Skeletal muscle satellite cell (primary cell): ENCODE measurements around the gene CDK1.
"Not testable (repeated sequence)": the region's sequence is repeated elsewhere in the genome, so short reads cannot be mapped to it uniquely, and the experiment has no call there.

Experiments used
- H3K27me3 ChIP-seq: 2 replicates; pipeline ENCODE4 v1.7.0; 2013; ENCODE audit warnings: low read length; ENCODE audit not compliant: control insufficient read depth, insufficient read depth
- H3K36me3 ChIP-seq: 2 replicates; pipeline ENCODE4 v1.7.0; 2013; ENCODE audit warnings: mild to moderate bottlenecking, control low read depth, low read length; ENCODE audit not compliant: insufficient read depth
- H3K4me1 ChIP-seq: 2 replicates; pipeline ENCODE4 v1.7.0; 2013; ENCODE audit warnings: low read length; ENCODE audit not compliant: control insufficient read depth, insufficient read depth
- H3K4me2 ChIP-seq: 2 replicates; pipeline ENCODE4 v1.7.0; 2013; ENCODE audit warnings: mild to moderate bottlenecking, low read length
- H3K4me3 ChIP-seq: 2 replicates; pipeline ENCODE4 v1.7.0; 2013; ENCODE audit warnings: low read length
- H3K9ac ChIP-seq: 2 replicates; pipeline ENCODE4 v1.7.0; 2013; ENCODE audit warnings: mild to moderate bottlenecking, low read depth, low read length, moderate library complexity
- H3K9me3 ChIP-seq: replicated peaks from 2 replicates; pipeline ENCODE4 v1.7.0; 2013; ENCODE audit warnings: mild to moderate bottlenecking, control low read depth, low read length

The CDK1 gene

GRCh38 chr10:60834401-60834800 lies 56.1 kb downstream of the CDK1 start:
- Histone ChIP-seq H3K4me1 (no peaks in the 10 kb centered on the region), H3K9me3 (no peaks in the 10 kb centered on the region), H3K9ac (no peak overlapping the region), H3K4me3 (no peak overlapping the region), H3K27me3 (no peaks in the 10 kb centered on the region), H3K4me2 (no peak overlapping the region), H3K36me3 (no peaks in the 10 kb centered on the region)

DNA sequence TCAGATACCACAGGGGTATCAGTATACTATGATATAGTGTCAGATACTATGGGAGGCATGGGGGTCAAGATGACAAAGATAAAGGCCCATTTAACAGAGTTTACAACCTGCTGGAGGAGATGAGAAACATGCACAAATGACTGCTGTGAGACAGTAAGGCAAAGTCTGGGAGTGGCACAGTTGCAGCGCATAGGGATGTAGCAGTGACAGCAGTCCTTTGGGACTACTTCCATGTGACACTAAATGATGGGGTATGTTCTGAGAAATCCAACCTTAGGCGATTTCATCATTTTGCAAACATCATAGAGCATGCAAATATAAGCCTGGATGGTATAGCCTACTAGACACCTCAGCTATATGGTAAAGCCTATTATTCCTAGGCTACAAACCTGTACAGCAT lies 56.8 kb downstream of the CDK1 start:
- H3K4me2 ChIP-seq, result no peak overlapping the region
- H3K4me1 ChIP-seq, result no peaks in the 10 kb centered on the region
- H3K9ac ChIP-seq, result no peak overlapping the region
- no peak overlapping the region for H3K4me3 ChIP-seq
- H3K9me3 ChIP-seq, result no peaks in the 10 kb centered on the region
- no peaks in the 10 kb centered on the region for H3K36me3 ChIP-seq
- no peaks in the 10 kb centered on the region for H3K27me3 ChIP-seq

- not testable (repeated sequence) for H3K4me3 ChIP-seq, H3K4me2 ChIP-seq, H3K36me3 ChIP-seq, H3K9me3 ChIP-seq, H3K4me1 ChIP-seq, H3K9ac ChIP-seq, H3K27me3 ChIP-seq
Measured at GRCh38 chr10:60841227-60841626, 62.9 kb downstream of the CDK1 start.

DNA sequence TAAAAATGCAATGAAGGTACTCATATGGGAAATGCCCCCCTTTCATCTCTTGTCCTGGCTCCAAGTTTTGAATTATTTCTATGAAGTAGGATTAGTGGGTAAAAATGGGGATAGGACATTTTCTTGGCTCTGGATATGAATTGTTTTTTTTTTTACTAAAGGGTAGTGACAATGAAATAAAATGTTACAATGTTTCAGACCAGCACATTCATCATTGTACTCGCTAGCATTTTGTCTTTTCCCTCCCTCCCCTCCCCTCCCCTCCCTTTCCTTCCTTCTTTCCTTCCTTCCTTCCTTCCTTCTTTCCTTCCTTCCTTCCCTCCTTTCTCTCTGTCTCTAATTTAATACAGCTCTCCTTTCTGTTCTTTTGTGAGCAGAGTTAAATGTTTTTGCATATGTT lies 64.4 kb downstream of the CDK1 start:
- Histone ChIP-seq H3K9ac (no peak overlapping the region), H3K9me3 (no peaks in the 10 kb centered on the region), H3K4me2 (no peak overlapping the region)

More for the DNA sequence above, 64.4 kb downstream of the CDK1 start:
- Histone ChIP-seq H3K4me1 (peaks cover 9% of the 10 kb centered on the region), H3K27me3 (no peaks in the 10 kb centered on the region), H3K36me3 (no peaks in the 10 kb centered on the region), H3K4me3 (no peak overlapping the region)
